ENCODE data around the gene SLC25A43.

- TF ChIP-seq USF2 (IDR thresholded peaks at IDR 0.05; ENCODE audit: borderline replicate concordance, low read depth, low read length) (no peak), CTCF (IDR thresholded peaks at IDR 0.05) (no peak), NRF1 (IDR thresholded peaks at IDR 0.05; ENCODE audit: low read depth, low read length) (no peak), POLR2AphosphoS5 (IDR thresholded peaks at IDR 0.05; ENCODE audit: low read depth, low read length) (no peak), RAD21 (IDR thresholded peaks at IDR 0.05; ENCODE audit: low read length) (no peak), RCOR1 (IDR thresholded peaks at IDR 0.05; ENCODE audit: low read length) (no peak), GATA2 (CRISPR knock-in tag; IDR thresholded peaks at IDR 0.05) (no peak), CHD2 (IDR thresholded peaks at IDR 0.05; ENCODE audit: low read length, partially characterized antibody) (no peak), REST (IDR thresholded peaks at IDR 0.05; ENCODE audit: low read depth, low read length) (no peak), PBX3 (IDR thresholded peaks at IDR 0.05) (no peak), GABPA (IDR thresholded peaks at IDR 0.05; ENCODE audit: low read depth) (no peak), MXI1 (IDR thresholded peaks at IDR 0.05; ENCODE audit: low read depth, low read length) (no peak)
These were observed 3.5 kb downstream of the SLC25A43 start for GRCh38 chrX:119402588-119402987.
